K562 (cell line): ENCODE data around the gene KCNE2. TPM values are rescaled to one million over a fixed set of nuclear protein-coding genes. Genes with fewer than 3 reads are reported as not detected.

Source experiments
- ATAC-seq: fragments of 200-7000 bp; cut with Tn5 transposase; 3 replicates; pipeline ENCODE4 v1.9.1; 2020; ENCODE audit warnings: moderate library complexity
- BruUV-seq: library from RNA; stranded (reverse); fragments of 400-500 nt; replicated peaks from 2 replicates; lab custom pipeline; 2021; lab: Mats Ljungman, UMichigan
- CTCF ChIA-PET: fragments of 300-600 bp; formaldehyde crosslinking; extraction: SDS; loops from one replicate; lab custom pipeline; 2021; ENCODE audit warnings: low intra/inter-chr PET ratio; lab: Yijun Ruan, JAX
- POLR2A ChIA-PET: fragments of 300-600, 350-650 bp; sonication (Branson Sonifier 250); formaldehyde crosslinking; extraction: SDS; loops from one replicate; lab custom pipeline; 2021; ENCODE audit warnings: antibody characterized with exemption, inconsistent platforms; lab: Yijun Ruan, JAX
- DNase-seq, 4 experiments: peaks; one replicate each; pipeline versions ENCODE4 v3.0.0 to v3.0.0-alpha.2; 2011 to 2018; ENCODE audit warnings: low spot score in 3 of 4, mixed read lengths in 3 of 4; ENCODE audit errors: extremely low read depth in 1 of 4
- FAIRE-seq: peaks from 2 replicates; lab custom pipeline; 2011; peaks lifted over from hg19 to GRCh38; lab: Jason Lieb, UNC
- H2AFZ ChIP-seq: 2 replicates; pipeline ENCODE4 v1.6.0; 2011; ENCODE audit warnings: low read depth, low read length, control low read depth, inconsistent platforms
- H3K27ac ChIP-seq: fragments of 200-600 bp; 3 replicates; pipeline ENCODE4 v1.8.0; 2011; ENCODE audit warnings: low read depth, mild to moderate bottlenecking, control low read depth, inconsistent platforms, low read length, moderate library complexity, mixed read lengths; ENCODE audit errors: extremely low read depth
- H3K27me3 ChIP-seq, 2 experiments: fragments of 300-600 bp in 1 of 2; 2 replicates in 1 of 2; 3 replicates in 1 of 2; pipeline versions ENCODE4 v1.6.0 to v1.8.0; 2011; ENCODE audit warnings: inconsistent platforms in 2 of 2, low read length in 2 of 2, mild to moderate bottlenecking in 1 of 2, mixed read lengths in 1 of 2, moderate library complexity in 1 of 2; ENCODE audit not compliant: control insufficient read depth in 2 of 2, insufficient read depth in 2 of 2
- H3K36me3 ChIP-seq: fragments of 300-600 bp; 3 replicates; pipeline ENCODE4 v1.8.0; 2011; ENCODE audit warnings: mild to moderate bottlenecking, low read length, inconsistent platforms; ENCODE audit not compliant: control insufficient read depth, insufficient read depth
- H3K4me1 ChIP-seq, 2 experiments: fragments of 200-600 bp in 1 of 2; replicated peaks in 1 of 2; 2 replicates in 1 of 2; 3 replicates in 1 of 2; pipeline versions ENCODE4 v1.5.1 to v1.8.0; 2011; ENCODE audit warnings: inconsistent platforms in 2 of 2, low read length in 2 of 2, mild to moderate bottlenecking in 1 of 2, mixed read lengths in 1 of 2, moderate library complexity in 1 of 2; ENCODE audit not compliant: control insufficient read depth in 2 of 2, insufficient read depth in 2 of 2
- H3K4me2 ChIP-seq: 2 replicates; pipeline ENCODE4 v1.6.1; 2011; ENCODE audit warnings: low read length, control low read depth, inconsistent platforms, mixed read lengths; ENCODE audit not compliant: insufficient read depth
- H3K4me3 ChIP-seq: fragments of 200-600 bp; sonication (generic), shearing (Covaris generic); 2 replicates; pipeline ENCODE4 v1.5.1; 2016; ENCODE audit warnings: control low read depth, inconsistent platforms
- H3K79me2 ChIP-seq: fragments of 200-600 bp; 3 replicates; pipeline ENCODE4 v1.8.0; 2011; ENCODE audit warnings: low read length, inconsistent platforms; ENCODE audit not compliant: control insufficient read depth, insufficient read depth
- H3K9ac ChIP-seq, 2 experiments: 2 replicates each; pipeline versions ENCODE4 v1.6.0 to v1.6.1; 2011; ENCODE audit warnings: low read depth in 2 of 2, low read length in 2 of 2, control low read depth in 1 of 2, inconsistent platforms in 1 of 2, mild to moderate bottlenecking in 1 of 2, mixed read lengths in 1 of 2; ENCODE audit not compliant: insufficient read depth in 1 of 2
- H3K9me1 ChIP-seq: one replicate; pipeline ENCODE4 v1.6.0; 2011; ENCODE audit warnings: inconsistent platforms, mild to moderate bottlenecking, low read length, moderate library complexity; ENCODE audit not compliant: control insufficient read depth, insufficient read depth
- H3K9me3 ChIP-seq: replicated peaks from 2 replicates; pipeline ENCODE4 v1.5.1; 2011; ENCODE audit warnings: low read depth, low read length, inconsistent platforms; ENCODE audit not compliant: control insufficient read depth, insufficient read depth
- H4K20me1 ChIP-seq: replicated peaks from 2 replicates; pipeline ENCODE4 v1.6.1; 2011; ENCODE audit warnings: low read length, inconsistent platforms, mixed read lengths; ENCODE audit not compliant: control insufficient read depth, insufficient read depth
- ATF7 ChIP-seq: fragments of 450-650 bp; IDR thresholded peaks from 2 replicates; pipeline ENCODE4 v1.7.1; 2014; ENCODE audit warnings: mild to moderate bottlenecking, moderate library complexity
- CUX1 ChIP-seq: fragments of 200-800 bp; sonication (Bioruptor generic); IDR thresholded peaks from 2 replicates; pipeline ENCODE4 v1.6.1; 2016; ENCODE audit warnings: missing genetic modification characterization, missing compliant biosample characterization
- FIP1L1 ChIP-seq: fragments of 200-400 bp; formaldehyde crosslinking; IDR thresholded peaks from 2 replicates; pipeline ENCODE4 v1.6.1; 2018; ENCODE audit warnings: mild to moderate bottlenecking, low read depth, low read length; ENCODE audit not compliant: poor library complexity, severe bottlenecking
- MTA3 ChIP-seq: fragments of 450-650 bp; formaldehyde crosslinking; IDR thresholded peaks from 2 replicates; pipeline ENCODE4 v1.6.1; 2017; ENCODE audit warnings: mild to moderate bottlenecking, borderline replicate concordance
- RBM25 ChIP-seq: fragments of 200-400 bp; formaldehyde crosslinking; IDR thresholded peaks from 2 replicates; pipeline ENCODE4 v1.6.1; 2018; ENCODE audit warnings: low read length, low read depth, moderate library complexity; ENCODE audit not compliant: severe bottlenecking
- RNF2 ChIP-seq: sonication (generic); IDR thresholded peaks from 2 replicates; pipeline ENCODE4 v1.6.1; 2016
- ZNF184 ChIP-seq: sonication (generic); formaldehyde crosslinking; IDR thresholded peaks from 2 replicates; pipeline ENCODE4 v1.5.0; 2020; ENCODE audit warnings: missing genetic modification reagents
- ZNF512 ChIP-seq: IDR thresholded peaks from 2 replicates; pipeline ENCODE4 v1.6.1; 2016; ENCODE audit warnings: missing genetic modification characterization, missing compliant biosample characterization
- WGBS: fragments of 100-300 bp; shearing (Covaris generic); methylation state at CpG from one replicate; pipeline ENCODE4 v1.1.6; 2016; ENCODE audit warnings: low coverage, mixed read lengths; ENCODE audit not compliant: insufficient coverage; ENCODE audit errors: missing lambda C conversion rate; 5-methylcytosine and 5-hydroxymethylcytosine counted together
- in situ Hi-C: fragments of 300-500 bp; cut with MboI; formaldehyde crosslinking; loops from 4 replicates; pipeline ENCODE4 v1.15.0; 2018; ENCODE audit warnings: inconsistent platforms, mixed read lengths
- intact Hi-C: fragments of 100-400 bp; cut with micrococcal nuclease; formaldehyde crosslinking; loops from 2 replicates; pipeline ENCODE4 v1.14.2; 2022
- polyA plus RNA-seq, 8 experiments: library from polyadenylated mRNA; depleted of rRNA in 4 of 8; stranded (reverse) in 5 of 8; unstranded in 3 of 8; fragments of >200 nt; fragmentation: Nextera tagmentation in 2 of 8; fragmentation: Illumina TruSeq in 1 of 8; extraction: Ambion mirVana in 2 of 8; extraction: Trizol in 1 of 8; gene quantifications; 2 replicates each; pipeline versions ENCODE4 v1.2.1 to v1.2.3, GENCODE V29; 2011 to 2014; ENCODE audit warnings: inconsistent platforms in 1 of 8, missing spikeins in 1 of 8
- total RNA-seq, 7 experiments: library from RNA; depleted of rRNA in 6 of 7; stranded (reverse); fragments of >200 nt in 6 of 7; fragmentation: Illumina TruSeq in 2 of 7; extraction: Trizol in 2 of 7; gene quantifications; 2 replicates each; pipeline versions ENCODE4 v1.2.1 to v1.2.3, GENCODE V29; 2011 to 2021; ENCODE audit warnings: low replicate concordance in 1 of 7

Gene KCNE2
- total and polyA plus RNA-seq, 9 of the 15 experiments (the other 6 are each of a cell fraction or from before 2014, with no cell fraction given): not detected

- Histone ChIP-seq H3K27ac (no peak overlapping the region), H3K9me1 (no peaks in the 10 kb centered on the region), H3K9ac (no peak overlapping the region), H4K20me1 (no peaks in the 10 kb centered on the region), H3K79me2 (no peaks in the 10 kb centered on the region), H2AFZ (no peak overlapping the region), H3K27me3 (peaks cover 16 to 23% of the 10 kb centered on the region in 2 experiments), H3K4me1 (no peaks in the 10 kb centered on the region), H3K4me2 (no peak overlapping the region), H3K9me3 (no peaks in the 10 kb centered on the region), H3K4me3 (no peak overlapping the region), H3K36me3 (no peaks in the 10 kb centered on the region)
- WGBS: 12% methylated on average over 5 of the region's 5 CpGs
- no peak for DNase-seq
- in situ Hi-C loops (no loop called here), intact Hi-C loops (no loop called here)
- BruUV-seq: no TSS peak
- FAIRE-seq: no peak
- POLR2A ChIA-PET: no interaction called here
- no peak for ATAC-seq
- CTCF ChIA-PET: no interaction called here
- no peak for TF ChIP-seq ATF7
- no peak for TF ChIP-seq RNF2
- TF ChIP-seq MTA3: no peak
- TF ChIP-seq ZNF512: peak; percentile 62
Observed at GRCh38 chr21:34355570-34355969, 8.2 kb upstream of the KCNE2 start.

- in situ Hi-C loops: no loop called here
- Histone ChIP-seq H2AFZ (no peak overlapping the region), H3K9me3 (no peaks in the 10 kb centered on the region), H3K36me3 (no peaks in the 10 kb centered on the region), H3K4me3 (no peak overlapping the region), H3K27ac (no peak overlapping the region), H3K4me2 (no peak overlapping the region), H3K27me3 (peaks cover 16 to 23% of the 10 kb centered on the region in 2 experiments), H3K4me1 (peaks cover 0 to 2% of the 10 kb centered on the region in 2 experiments; a peak in 2 of 5 replicates), H3K79me2 (no peaks in the 10 kb centered on the region), H4K20me1 (no peaks in the 10 kb centered on the region), H3K9me1 (no peaks in the 10 kb centered on the region), H3K9ac (no peak overlapping the region)
- 3% methylated on average over 2 of the region's 2 CpGs for WGBS
- ATAC-seq (no peak), DNase-seq (no peak), FAIRE-seq (no peak)
- intact Hi-C loops: no loop called here
- ChIA-PET POLR2A (interaction anchor here (0.5 kb wide), 1 partner anchor 312 kb away, joined by 5 read pairs; no protein-coding TSS in a partner anchor), CTCF (no interaction called here)
- TF ChIP-seq CUX1: no peak
- no peak for TF ChIP-seq FIP1L1
- TF ChIP-seq RBM25: peak; percentile 12
- TF ChIP-seq ZNF184 (CRISPR knock-in tag): peak; percentile 94
- no TSS peak for BruUV-seq
Observed at GRCh38 chr21:34357889-34358288, 5.9 kb upstream of the KCNE2 start.
